HG03378 (cell line): Measurements from ENCODE around the gene PAM.
"Not testable (repeated sequence)": the region's sequence is repeated elsewhere in the genome, so short reads cannot be mapped to it uniquely, and the experiment has no call there.

Experiments
- ATAC-seq: cut with Tn5 transposase; IDR thresholded peaks from one replicate; pipeline ENCODE4 v1.9.1; 2021; ENCODE audit warnings: mild to moderate bottlenecking, moderate library complexity; ENCODE audit not compliant: unreplicated experiment

Gene PAM

DNA sequence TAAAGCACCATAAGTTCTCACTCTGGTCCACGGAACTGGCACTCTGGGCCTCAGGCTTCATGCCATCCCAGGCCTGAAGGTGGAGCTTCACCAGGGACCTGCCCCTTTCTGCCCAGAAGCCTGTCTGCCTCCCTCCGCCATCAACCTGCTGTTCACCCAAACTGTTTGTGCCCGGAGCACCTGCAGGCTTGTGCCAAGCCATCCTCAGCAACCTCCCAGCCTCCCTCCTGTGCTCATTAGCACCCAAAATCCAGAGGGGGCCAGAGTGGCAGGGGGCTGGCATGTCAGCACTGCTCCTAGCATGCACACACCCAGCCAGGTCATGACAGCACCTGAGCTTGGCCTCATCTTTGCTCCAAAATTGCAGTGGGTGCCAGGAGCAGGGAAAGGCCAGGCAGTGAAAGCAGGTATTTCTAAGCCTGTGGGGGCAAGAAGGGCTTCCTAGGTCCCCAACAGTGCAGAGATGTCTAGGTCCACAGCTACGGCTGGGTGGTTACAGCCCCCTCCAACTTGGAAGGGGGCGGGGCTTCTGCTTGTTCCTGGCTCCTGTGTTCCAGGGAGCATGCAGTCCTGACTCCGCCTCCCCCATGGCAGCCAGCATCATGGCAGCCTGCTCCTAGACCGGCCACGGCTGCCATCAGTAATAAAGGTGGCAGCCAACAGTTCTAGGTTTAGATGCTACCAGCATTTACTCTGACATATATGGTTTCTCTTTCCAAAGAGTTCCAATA lies 279.7 kb downstream of the PAM start:
- no peak for ATAC-seq

DNA sequence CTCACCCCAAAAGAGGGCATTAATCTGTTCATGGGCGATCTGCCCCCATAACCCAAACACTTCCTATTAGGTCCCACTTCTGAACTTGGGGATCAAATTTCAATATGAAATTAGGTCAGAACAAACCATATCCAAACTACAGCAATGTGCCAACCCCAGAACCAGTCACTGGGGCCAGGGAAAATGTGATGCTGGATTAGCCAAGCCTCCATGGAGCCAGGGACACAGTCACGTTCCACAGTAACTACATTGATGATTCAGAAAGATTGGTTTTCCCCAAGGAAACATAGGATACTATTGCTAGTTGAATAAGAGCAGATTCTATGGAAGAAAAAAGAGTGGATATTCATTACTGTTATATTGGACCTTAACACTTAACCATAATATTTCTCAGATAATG lies 280.6 kb downstream of the PAM start:
- ATAC-seq, result no peak

DNA sequence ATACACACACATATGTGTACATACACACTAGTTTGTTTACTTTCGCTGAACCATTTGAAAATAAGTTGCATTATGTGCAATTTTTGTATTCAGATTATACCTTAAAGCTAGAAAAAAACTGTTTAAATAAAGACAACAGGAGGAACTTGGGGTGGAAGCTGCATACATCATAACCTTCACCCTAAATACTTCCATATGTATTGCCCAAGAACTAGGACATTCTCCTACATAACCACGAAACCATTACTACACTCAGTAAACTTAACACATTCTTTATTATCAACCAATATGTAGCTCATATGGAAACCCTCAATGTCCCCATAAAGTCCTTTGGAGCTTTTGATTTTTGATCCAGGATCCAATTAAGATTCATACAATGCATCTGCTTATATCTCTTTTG lies 281.5 kb downstream of the PAM start:
- no peak for ATAC-seq

DNA sequence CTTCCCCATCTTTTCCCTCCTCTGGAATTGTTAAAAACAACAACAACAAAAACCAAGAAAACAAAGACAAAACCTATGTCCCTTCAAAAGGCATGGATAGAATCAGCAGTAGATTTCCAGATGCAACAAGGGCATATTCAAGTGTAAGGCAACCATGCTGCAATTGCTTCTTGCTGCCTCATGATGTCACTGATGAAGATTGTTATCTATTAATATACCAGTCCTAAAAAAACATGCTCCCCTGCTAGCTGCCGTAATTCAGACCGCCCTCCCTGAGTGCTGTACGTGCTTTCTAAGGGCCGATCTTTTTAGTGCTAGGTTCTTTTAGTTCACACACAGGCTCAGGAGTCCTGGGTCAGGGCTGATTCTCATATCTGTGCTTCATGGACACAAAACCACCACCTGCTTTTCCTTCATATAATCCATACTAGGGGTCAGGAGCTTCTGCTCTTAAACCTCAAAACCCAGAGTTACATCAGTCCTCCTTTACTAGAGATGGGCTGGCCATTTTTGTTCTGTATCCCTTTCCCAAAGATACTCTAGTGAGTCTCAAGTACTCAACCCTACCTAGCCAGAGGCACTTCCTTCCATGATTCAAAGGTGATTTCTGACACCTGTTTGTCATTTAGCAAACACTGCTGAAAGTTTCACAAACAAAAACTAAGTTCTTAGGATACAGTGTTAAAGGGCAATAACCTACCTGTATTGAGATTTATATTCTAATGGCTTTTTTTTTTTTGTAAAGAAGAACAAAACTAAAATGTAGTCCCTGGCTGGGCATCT lies 282.8 kb downstream of the PAM start:
- no peak for ATAC-seq

DNA sequence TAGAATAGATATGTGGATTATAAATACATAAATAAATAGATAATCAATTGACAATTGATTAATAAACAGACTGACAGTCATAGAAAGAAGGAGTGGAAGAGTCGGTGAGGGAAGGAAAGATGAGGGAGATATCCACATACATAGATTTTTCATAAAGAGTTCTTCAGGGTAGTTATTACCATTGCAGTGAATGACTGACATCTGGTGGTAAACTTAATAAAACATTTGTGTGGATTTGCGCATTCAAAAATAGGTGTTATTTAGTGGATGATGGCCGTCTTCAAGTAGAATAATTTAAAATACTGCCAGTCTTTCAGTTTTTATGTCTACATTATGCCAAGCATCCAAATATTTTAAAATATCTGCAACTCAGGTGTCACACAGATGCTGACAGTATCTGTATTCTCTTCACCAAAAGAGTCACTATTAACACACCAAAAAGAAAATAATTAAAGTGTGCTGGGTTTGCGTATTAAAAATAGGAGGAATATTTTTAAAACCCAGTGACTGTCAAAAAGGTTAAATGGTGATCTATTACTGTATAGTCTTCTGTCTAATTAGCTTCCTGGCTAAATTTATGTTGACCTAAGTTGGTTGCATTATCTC lies 286.1 kb downstream of the PAM start:
- ATAC-seq, result peak; percentile 57

DNA sequence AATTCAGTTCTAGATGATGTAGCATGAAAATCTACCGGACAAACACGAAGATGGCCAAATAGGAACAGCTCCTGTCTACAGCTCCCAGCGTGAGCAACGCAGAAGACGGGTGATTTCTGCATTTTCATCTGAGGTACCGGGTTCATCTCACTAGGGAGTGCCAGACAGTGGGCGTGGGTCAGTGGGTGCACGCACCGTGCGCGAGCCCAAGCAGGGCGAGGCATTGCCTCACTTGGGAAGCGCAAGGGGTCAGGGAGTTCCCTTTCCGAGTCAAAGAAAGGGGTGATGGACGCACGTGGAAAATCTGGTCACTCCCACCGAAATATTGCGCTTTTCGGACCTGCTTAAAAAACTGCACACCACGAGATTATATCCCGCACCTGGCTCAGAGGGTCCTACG lies 291.6 kb downstream of the PAM start:
- ATAC-seq, result not testable (repeated sequence)

DNA sequence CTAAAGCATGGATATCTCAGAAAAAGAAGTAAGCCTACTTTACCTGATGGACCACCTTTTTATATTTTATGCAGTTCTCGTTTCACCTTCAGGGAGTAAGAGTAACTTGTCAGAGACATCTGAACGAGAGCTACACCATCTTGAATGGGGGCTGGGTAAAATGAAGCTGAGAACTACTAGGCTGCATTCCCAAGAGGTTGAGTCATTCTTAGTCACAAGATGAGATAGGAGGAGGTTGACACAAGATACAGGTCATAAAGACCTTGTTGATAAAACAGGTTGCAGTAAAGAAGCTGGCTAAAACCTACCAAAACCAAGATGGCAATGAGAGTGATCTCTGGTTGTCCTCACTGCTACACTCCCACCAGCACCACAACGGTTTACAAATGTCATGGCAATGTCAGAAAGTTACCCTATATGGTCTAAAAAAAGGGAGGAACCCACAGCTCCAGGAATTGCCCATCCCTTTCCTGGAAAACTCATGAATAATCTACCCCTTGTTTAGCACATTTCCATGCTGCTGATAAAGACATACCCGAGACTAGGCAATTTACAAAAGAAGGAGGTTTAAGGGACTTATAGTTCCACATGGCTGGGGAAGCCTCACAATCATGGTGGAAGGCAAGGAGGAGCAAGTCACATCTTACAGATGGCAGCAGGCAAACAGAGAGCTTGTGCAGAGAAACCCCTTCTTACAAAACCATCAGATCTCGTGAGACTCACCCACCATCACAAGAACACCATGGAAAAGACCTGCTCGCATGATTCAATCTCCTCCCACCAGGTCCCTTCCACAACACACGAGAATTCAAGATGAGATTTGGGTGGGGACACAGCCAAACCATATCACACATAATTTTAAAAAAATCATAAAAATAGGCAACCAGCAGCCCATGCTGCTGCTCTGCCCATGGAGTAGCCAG lies 302.4 kb downstream of the PAM start:
- ATAC-seq, result no peak

DNA sequence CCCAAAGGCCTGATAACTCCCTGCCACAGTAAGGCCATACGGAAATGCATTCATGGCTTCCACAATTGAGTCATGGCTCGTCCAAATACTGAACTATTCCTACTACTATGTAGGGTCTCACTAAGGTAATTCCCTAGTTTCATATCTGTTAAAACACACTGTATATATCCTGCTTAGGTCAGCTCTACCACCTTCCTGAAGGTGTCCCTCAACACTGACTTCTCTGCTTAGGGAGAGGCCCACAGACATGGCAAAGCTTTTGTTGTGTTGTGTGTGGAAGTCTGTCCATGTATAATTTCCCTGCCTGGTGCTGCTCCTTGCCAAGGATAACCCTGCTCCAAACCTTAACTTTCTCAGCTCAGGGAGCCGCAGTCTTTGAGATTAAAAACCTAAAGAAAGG lies 304.4 kb downstream of the PAM start:
- ATAC-seq, result no peak

DNA sequence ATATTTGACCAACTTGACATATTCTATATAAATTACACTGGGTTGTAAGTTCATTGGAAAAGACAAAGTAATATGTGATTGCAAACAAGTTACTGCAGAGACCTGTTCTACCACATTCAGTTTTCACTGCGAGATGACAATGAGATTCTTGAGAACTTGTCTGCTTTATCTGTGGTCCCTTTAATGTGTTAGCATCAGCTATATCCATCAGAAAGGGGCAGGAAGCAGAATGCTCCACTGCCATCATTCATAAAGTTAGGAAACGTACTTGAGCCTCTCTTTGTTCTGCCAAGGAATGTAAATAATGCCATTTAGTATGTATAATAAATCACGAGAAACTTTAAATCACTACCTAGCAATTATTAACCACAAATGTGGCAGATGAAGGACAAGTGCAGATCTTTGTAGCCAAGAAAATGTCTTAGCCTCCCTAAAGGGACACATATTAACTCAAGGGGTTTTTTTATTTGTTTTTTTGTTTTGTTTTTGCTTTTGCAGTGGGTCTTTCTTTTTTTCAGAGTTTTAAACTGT lies 305.4 kb downstream of the PAM start:
- ATAC-seq, result no peak

DNA sequence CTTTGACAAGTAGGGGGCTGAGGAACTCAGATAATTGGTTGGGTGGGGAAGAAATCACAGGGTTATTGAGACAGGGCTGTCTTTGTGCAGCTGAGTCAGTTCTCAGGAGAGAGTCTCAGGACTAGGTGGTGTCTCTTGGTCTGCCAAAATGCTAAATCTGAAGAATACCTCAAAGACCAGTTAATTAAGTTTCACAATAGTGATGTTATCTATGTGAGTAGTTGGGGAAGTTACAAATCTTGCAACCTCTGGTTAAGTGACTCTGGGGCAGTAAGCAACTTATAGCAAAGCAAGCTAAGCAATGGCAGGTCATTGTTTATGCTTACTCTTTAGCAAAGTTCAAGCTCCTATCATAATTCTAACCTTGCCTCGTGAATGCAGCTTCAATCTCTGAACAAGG lies 311.2 kb downstream of the PAM start:
- no peak for ATAC-seq

DNA sequence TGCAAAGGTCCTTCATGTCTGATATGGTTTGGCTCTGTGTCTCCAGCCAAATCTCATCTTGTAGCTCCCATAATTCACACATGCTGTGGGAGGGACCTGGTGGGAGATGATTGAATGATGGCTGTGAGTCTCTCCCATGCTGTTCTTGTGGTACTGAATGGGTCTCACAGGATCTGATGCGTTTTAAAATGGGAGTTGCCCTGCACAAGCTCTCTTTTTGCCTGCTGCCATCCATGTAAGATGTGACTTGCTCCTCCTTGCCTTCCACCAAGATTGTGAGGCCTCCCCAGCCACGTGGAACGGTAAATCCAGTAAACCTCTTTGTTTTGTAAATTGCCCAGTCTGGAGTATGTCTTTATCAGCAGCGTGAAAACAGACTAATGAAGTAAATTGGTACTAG lies 318.4 kb downstream of the PAM start:
- not testable (repeated sequence) for ATAC-seq

DNA sequence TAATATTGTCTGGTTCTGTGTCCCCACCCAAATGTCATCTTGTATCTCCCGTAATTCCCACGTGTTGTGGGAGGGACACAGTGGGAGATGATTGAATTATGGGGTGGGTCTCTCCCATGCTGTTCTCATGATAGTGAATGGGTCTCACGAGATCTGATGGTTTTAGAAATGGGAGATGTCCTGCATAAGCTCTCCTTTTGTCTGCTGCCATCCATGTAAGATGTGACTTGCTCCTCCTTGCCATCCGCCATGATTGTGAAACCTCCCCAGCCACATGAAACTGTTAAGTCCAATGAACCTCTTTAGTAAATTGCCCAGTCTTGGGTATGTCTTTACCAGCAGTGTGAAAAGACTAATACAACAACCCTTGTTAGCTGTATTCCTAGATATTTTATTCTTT lies 320.3 kb downstream of the PAM start:
- ATAC-seq, result no peak
